Activated CD8-positive, alpha-beta memory T cell treated with anti-CD3 and anti-CD28 coated beads for 1 hour (primary cell): ENCODE results near the gene SMAP2.
"Not testable (repeated sequence)": the region's sequence is repeated elsewhere in the genome, so short reads cannot be mapped to it uniquely, and the experiment has no call there.

ENCODE experiments used
- DNase-seq, 2 donors: peaks; one replicate each; pipeline ENCODE4 v3.0.0-alpha.2; 2020; ENCODE audit warnings: low read depth in 1 of 2; ENCODE audit errors: extremely low read depth in 1 of 2

Gene SMAP2

DNA sequence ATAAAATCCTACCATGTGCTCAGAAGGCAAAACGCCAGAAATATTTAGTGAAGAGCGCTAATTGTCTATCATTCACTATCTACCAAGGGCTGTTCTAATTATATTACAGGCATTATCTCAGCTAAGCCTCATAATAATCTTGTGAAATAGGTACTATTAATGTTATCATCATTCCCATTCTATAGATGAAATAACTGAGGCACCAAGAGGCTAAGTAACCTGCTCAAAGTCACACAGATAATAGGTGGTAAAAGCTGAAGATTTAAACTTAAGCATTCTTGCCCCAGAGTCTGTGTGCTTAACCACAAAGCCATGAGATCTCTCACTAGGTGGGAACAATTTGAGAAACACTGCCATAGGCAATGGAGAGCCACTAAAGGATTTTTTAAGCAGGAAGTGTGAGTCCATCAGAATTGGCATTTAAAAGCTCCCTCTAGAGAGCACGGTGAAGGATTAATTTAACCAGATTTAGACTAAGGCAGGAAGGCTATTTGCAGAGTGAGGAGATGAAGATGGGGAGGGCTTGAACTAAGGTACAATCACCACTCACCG is 1.7 kb upstream of the SMAP2 start:
- no peak for DNase-seq

DNA sequence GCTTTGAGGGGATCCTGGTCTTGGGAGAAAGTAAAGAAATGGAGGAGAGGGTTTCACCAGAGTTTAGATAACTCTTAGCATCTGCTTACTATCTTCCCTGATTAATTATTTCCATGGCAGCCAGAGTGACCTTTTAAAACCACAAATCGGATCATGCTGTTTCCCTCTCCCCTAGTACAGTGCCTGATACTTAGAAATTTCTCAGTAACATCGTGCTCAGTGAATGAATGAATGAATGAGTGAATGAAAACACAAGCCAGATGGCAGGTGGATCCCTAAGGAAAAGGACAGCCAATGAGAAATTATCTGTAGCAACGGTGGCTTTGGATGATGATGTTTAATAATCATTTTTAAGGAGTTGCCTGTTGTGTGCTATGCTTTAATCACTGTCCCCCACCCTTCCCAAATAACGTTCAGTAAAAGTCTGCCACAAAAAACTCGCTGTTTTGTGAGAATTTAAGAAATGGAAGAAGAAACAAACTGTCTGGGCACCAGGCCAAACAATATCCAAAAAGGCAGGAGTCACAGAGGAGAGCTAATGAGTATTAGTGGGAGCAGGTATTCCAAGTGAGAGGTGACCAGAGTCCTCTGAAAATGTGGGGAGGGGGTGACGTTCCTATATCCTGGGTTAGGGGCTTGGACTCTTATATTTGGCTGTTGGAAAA is 737 bp upstream of the SMAP2 start:
- DNase-seq, result no peak

DNA sequence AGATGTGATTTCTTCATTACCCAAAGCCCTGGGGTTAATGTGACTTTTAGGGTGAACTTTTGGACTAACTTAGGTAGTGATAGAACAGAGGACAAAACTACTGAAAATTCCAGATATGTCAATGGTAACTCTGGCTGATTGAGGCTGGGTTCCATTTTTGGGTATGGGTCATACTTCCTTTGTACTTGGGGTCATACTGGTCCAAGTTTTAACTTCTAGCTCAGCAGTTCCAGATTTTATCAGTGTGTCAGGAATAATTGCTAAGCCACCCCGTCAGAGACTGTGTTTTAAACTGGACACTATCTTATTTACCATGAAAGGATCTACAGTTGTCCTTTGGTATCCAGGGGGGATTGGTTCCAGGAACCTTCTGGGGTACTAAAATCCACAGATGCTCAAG is 4.0 kb downstream of the SMAP2 start:
- no peak for DNase-seq

DNA sequence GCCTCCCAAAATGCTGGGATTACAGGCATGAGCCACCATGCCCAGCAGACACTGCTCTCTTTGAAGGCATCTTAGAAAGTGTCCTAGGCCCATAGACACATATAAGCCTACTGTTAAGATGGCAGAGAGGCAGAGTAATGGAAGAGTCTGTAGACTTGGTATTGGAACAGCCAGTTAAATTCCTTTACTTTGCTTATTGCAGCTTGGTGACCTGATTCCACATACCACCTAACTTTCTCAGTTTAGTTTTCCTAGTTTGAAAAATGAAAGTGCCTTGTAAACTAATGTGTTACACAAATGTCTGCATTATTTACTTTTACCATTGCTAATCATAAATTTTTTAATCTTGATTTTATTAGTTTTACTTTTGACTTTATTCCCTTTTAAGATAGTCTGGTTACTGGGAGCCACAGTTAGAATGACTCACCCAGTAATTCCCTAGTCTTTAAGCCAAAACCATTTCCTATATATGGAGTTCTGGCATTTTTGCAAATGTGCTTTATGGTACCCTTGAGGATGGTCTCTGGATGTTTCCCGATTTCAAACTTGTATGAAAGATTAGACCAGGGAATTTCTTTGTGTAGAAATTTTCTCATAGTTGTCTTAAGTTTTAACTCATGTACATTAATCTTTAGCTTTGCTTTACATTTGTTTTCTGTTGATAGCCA is 6.4 kb downstream of the SMAP2 start:
- no peak for DNase-seq

DNA sequence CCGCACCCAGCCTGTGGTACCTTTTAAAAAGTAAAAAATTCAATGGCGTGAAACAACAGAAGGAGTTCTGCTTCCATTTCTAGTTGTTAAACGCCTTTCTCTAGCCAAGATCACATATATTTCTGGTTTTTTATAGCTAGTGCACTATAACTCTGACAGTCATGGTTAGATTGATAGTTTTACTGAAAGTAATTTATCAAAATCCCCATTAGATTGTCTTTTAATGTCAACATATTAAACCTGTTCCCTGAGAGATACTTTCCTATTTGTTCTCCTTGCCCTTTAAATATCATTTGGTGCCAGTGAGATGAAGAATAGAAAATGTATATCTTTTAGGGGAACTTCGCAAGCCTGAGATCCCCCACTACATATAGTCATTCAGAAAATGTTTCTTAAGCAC is 7.3 kb downstream of the SMAP2 start:
- no peak for DNase-seq

DNA sequence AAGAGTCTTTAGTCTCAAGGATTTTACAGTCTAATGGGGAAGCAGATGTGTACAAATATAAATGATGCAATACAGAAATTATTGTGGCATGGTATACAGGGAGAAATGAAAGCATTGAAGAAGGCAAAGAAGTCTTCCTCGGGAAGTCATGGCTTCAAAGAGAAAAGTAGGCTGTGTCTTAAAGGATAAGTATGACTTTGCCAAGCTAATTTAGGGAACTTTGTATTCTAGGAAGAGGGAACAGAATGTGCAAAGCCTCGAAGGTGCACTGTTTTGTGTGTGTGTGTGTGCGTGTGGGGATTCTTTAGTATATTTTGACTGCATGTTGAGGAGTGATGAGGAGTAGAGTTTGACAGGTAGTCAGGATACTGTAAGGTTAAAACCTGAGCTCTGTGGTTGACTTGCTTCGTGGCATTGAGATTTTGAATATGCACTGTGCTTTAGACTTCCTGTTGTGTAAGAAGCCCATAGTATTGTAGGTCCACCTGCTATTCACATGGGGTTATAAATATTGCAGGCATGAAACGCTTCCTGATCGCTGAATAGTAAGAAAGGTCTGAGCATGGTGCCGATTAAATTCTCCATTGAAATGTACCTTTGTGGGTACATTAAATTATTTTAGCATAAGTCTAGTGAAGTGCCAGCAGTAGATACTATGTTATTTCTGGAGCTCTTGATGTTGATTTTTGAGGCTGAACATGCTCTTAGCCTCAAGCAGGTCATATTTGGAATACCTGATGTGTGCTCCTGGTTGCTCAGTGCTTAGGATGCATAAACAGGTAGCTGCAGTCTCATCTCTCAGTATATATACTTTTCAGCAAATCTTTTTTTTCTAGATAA is 8.0 kb downstream of the SMAP2 start:
- no peak for DNase-seq

DNA sequence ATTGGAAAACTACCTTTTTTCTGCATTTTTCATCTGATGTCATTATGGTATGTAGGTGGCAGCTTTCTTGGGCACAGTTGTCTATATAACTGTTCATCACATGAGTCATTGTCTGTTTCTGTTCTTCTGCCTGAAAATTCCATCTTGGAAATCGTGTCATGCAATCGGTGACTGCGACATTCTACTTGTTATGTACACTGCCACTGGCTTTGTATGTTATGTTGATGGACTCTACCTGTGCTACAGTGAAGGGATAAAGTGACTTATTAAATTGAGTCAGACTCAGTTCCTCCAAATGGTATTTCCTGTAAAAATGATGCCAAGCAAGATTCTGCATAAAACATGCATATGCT is 8.6 kb downstream of the SMAP2 start:
- no peak for DNase-seq

DNA sequence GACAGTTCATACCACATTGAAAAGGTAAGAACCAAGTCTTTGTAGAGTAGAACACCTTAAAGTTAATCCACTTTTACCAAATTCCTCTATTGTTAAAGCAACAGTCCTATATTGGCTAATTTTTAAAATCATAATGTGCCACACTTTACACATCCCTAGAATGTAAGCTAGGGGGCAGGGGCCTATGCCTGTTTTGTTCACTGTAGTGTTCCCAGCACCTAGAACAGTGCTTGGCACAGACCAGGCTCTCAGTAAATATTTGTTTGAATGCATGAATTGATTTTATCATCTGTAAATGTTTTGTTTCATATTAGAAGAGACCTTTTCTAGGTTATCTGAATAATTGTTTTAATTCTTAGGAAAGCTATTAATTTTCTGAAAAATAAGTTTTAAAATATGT is 9.1 kb downstream of the SMAP2 start:
- no peak for DNase-seq

DNA sequence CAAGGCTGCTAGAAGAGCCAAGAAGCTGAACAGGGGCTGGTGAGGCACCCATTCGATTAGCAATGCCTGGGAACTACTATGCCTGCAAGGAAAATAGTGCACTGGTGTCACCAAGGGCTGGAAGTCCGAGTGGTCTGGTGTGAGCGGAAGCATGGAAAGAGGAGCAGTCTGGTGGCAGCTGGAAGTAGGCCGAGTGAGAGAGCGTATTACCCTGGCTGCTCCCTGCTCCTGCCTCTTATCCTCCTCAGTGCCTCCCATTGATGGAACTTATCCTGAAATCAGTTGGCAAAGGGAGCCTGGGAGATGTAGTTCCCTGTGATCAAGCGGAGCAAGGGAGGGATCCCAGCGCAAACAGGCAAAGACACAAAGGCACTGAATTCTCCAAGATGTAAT is 9.6 kb downstream of the SMAP2 start:
- DNase-seq, result no peak

DNA sequence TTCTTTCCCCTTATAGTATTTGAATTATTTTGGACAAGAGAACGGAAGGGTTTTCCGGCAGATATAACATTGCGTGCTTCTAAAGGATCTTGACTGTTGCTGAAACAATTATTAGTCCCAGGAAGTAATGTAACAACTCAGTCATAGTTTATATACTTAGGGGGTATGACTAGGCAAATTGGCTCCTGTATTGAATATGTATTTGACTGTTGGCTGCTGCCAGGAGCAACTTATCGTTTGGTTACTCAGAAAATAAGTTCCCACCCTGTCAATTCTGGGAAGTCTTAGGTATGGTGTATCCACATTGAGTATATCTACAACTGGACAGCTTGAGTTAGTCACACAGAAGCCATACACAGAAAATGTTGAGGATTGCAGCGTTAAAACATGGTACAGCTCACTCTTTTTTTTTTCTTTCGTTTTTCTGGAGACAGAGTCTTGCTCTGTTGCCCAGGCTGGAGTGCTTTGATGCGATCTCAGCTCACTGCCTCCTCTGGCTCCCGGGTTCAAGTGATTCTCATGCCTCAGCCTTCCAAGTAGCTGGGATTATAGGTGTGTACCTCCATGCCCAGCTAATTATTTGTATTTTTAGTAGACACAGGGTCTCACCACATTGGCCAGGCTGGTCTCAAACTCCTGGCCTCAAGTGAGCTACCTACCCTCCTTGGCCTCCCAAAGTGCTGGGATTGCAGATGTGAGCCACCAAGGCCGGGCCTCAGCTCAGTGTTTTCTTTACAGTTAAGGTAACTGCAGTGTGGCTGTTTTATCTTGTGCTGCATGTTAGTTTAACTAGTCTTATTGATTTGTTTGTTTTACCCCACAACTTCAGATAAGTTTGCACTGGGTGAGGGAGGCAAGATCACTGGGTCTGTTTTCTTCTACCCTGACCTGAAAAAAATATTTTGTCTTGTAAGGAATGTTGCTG is 10.2 kb downstream of the SMAP2 start:
- DNase-seq, result no peak

DNA sequence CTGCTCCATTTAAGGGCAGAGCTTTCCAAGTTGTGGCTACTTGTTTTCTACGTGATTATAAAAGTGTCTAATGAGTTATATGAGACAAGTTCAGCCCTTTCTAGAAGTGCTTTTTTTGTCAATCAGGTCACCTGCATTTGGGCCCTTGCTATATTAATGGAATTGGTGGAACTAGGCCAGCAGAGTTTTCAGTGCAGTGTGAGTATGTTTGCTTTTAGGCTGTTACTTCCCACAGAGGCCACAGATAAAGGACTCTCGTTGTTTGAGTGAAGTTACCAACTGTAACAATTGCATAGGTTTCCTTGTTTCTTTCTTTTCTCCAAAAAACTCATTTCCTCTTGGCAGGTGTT is 10.9 kb downstream of the SMAP2 start:
- DNase-seq, result no peak

DNA sequence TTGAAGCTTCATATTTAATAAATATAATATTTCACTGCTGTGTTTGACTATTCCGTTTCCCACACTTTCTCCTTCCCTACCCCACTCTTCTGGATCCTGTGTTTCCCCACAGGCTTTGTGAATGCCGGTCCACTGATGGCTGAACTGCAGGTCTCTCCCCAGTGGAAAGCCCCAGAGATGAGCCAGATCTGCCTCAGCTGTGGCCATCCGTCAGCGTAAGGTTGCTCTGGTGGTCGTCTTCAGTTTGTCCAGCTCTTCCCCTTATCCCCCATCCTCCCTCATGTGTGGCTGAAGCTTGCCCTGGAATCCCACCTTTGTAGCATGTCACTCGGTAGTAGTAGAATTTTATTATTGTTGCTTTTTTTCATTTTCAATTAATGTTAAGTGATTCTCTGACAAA is 11.4 kb downstream of the SMAP2 start:
- DNase-seq, result no peak

DNA sequence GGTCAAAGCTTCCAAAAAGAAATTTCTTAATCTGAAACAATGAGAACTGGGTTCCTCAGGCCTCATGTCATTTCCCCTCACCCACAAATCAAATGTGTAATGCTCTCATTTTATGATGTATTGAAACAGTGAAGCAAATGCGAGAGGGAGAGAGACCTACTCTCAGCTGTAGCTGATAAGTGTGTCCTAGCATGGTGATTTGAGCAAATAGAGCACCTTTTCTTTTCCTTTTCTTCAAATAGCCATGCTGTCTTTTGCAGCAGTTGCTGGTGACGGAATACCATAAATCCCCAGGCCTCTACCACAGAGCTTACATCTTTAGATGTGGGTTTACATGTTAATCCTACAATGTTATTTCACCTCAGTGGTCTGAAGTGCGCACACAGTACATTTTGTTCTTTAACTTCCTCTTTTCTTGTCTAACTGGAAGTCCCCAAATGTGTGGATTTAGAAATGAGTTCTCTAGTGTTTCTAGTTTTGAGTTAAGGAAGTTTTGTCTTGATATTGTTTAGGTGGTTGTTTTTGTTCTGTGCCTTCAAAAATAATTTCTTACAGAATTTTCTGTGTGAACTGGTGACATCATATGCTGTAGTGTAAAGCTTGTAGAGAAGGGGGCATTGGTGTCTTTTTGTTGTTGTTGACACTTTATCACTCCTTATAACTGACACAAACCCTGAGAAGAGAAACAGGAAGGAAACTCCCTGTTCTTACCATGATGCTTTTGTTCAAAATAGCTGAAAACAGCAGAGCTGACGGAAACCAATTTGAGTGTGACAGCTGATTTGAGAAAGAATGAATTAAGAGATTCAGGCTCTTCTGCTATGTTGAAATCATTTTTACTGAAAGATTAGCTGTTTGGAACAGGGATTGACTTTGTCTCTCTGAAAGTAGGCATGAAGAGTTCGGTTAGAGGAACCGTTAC is 12.2 kb downstream of the SMAP2 start:
- no peak for DNase-seq

DNA sequence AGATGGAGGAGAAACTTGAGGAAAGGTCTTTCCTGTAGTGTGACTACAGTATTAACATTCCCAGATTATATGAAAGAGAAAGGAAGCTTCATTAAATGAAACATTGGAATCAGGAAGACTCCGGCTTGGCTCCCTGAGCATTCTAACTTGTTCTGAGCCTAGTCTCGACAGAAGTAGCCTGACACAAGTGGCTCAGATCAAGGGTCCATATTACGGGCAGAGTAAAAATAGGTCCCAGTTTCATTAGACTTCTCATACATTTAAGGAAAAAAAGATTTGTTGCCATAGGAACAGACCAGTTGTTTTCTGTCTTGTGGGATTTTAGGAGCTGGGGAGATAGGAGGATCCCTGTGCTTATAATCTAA is 12.8 kb downstream of the SMAP2 start:
- DNase-seq, result no peak

DNA sequence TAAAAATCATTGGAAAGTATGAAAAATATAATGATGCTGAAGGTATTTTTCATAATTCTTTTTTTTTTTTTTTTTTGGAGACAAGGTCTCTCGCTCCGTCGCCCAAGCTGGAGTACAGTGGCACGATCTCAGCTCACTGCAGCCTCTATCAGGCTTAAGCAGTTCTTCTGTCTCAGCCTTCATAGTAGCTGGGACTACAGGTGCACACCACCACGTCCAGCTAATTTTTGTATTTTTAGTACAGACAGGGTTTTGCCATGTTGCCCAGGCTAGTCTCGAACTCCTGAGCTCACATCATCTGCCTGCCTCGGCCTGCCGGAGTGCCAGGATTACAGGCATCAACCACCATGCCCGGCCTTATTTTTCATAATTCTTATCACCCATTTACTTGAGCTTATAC is 13.3 kb downstream of the SMAP2 start:
- DNase-seq, result no peak

DNA sequence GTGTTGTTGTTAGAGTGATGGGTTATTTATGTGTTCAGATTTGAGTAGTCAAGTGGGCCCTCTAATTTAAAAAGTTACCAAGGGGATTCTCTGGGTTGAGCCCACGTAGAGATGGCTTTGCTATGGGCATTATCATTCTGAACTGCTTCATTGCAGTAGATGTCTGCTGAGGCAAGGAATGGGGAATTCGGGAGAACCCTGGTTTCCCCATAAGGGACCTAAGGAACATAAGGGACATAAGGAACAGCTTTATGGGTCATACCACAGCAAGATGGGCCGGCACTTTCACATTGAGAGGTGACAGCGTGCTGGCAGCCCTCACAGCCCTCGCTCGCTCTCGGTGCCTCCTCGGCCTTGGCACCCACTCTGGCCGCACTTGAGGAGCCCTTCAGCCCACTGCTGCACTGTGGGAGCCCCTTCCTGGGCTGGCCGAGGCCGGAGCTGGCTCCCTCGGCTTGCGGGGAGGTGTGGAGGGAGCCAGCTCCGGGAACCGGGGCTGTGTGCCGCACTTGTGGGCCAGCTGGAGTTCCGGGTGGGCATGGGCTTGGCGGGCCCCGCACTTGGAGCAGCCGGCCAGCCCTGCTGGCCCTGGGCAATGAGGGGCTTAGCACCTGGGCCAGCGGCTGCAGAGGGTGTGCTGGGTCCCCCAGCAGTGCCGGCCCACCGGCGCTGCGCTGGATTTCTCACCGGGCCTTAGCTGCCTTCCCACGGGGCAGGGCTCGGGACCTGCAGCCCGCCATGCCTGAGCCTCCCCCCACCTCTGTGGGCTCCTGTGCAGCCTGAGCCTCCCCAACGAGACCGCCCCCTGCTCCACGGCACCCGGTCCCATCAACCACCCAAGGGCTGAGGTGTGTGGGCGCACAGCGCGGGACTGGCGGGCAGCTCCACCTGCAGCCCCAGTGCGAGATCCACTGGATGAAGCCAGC is 14.1 kb downstream of the SMAP2 start:
- not testable (repeated sequence) for DNase-seq

DNA sequence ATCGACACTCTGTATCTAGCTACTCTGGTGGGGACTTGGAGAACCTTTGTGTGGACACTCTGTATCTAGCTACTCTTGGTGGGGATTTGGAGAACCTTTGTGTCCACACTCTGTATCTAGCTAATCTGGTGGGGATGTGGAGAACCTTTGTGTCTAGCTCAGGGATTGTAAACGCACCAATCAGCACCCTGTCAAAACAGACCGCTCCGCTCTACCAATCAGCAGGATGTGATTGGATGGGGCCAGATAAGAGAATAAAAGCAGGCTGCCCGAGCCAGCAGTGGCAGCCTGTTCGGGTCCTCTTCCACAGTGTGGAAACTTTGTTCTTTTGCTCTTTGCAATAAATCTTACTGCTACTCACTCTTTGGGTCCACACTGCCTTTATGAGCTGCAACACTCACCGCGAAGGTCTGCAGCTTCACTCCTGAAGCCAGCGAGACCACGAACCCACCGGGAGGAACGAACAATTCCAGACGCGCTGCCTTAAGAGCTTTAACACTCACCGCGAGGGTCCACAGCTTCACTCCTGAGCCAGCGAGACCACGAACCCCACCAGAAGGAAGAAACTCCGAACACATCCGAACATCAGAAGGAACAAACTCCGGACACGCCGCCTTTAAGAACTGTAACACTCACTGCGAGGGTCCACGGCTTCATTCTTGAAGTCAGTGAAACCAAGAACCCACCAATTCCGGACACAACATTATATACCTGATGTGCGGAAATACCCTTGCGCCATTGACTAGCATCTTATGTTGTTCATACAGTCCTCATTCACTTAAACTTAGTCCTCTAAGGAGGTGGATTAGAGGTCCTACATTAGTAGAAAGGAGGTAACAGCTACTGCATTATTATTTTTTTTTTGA is 15.2 kb downstream of the SMAP2 start:
- DNase-seq, result not testable (repeated sequence)

DNA sequence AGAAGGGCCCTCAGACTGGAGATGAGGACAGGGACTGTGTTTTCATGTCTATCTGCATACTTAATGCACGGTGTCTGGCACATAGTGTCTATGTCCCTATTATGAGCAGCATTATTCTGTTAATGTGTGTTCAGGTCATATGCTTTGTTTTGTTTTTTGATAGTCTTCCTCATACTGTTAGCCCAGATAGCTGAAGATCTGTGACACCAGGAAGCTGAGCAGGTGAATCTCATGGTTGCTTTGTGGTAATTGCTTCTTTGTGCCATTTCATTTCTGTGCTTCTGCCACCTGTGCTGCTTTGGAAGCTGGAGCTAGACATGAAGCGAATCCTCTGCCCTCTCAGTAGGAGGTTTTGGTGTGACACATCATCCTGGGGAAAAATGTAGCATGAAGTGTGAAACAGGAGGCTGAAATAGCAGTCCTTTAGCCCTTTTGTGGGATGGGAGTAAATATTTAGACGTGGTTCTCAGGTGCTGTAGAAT is 15.8 kb downstream of the SMAP2 start:
- DNase-seq, result no peak
